DOHH2 (cell line): ENCODE data around the gene SOX10.

Source experiments
- H3F3A ChIP-seq: fragments of 200-600 bp; sonication (generic), shearing (Covaris generic); 2 replicates; pipeline ENCODE4 v1.6.0; 2016; ENCODE audit warnings: antibody characterized with exemption, mild to moderate bottlenecking; ENCODE audit not compliant: control insufficient read depth, insufficient read depth
- H3K27ac ChIP-seq: fragments of 200-600 bp; sonication (generic); 2 replicates; pipeline ENCODE4 v1.5.1; 2014; ENCODE audit warnings: low read depth, mild to moderate bottlenecking, low read length, moderate library complexity
- H3K27me3 ChIP-seq: fragments of 200-600 bp; sonication (generic); 2 replicates; pipeline ENCODE4 v1.6.1; 2014; ENCODE audit warnings: mild to moderate bottlenecking, low read length, mixed read lengths; ENCODE audit not compliant: control insufficient read depth
- H3K36me3 ChIP-seq: fragments of 200-600 bp; sonication (generic); 2 replicates; pipeline ENCODE4 v1.6.1; 2014; ENCODE audit warnings: mild to moderate bottlenecking, low read length, moderate library complexity, mixed read lengths; ENCODE audit not compliant: control insufficient read depth
- H3K4me1 ChIP-seq: fragments of 200-600 bp; sonication (generic); 2 replicates; pipeline ENCODE4 v1.6.1; 2014; ENCODE audit warnings: mild to moderate bottlenecking, low read length, mixed read lengths; ENCODE audit not compliant: control insufficient read depth
- H3K4me2 ChIP-seq: fragments of 200-600 bp; sonication (generic); 2 replicates; pipeline ENCODE4 v1.6.0; 2014; ENCODE audit warnings: mild to moderate bottlenecking, low read length, moderate library complexity
- H3K4me3 ChIP-seq: fragments of 200-600 bp; sonication (generic); 2 replicates; pipeline ENCODE4 v1.5.1; 2014; ENCODE audit warnings: mild to moderate bottlenecking, low read length, mixed read lengths
- H3K79me2 ChIP-seq: fragments of 200-600 bp; sonication (generic); 2 replicates; pipeline ENCODE4 v1.6.1; 2014; ENCODE audit warnings: mild to moderate bottlenecking, low read length, mixed read lengths; ENCODE audit not compliant: control insufficient read depth
- H3K9me2 ChIP-seq: fragments of 200-600 bp; sonication (generic); replicated peaks from 2 replicates; pipeline ENCODE4 v1.6.1; 2014; ENCODE audit warnings: mild to moderate bottlenecking, low read length, mixed read lengths; ENCODE audit not compliant: control insufficient read depth
- H3K9me3 ChIP-seq: fragments of 200-600 bp; sonication (generic); 2 replicates; pipeline ENCODE4 v1.6.1; 2014; ENCODE audit warnings: antibody characterized with exemption, low read length, mixed read lengths; ENCODE audit not compliant: control insufficient read depth, insufficient read depth
- H4K20me1 ChIP-seq: fragments of 200-600 bp; sonication (generic); 2 replicates; pipeline ENCODE4 v1.6.0; 2014; ENCODE audit warnings: low read depth, mild to moderate bottlenecking, antibody characterized with exemption, low read length, moderate library complexity; ENCODE audit not compliant: control insufficient read depth, insufficient read depth
- EZH2phosphoT487 ChIP-seq: fragments of 200-600 bp; sonication (generic); IDR thresholded peaks from 2 replicates; pipeline ENCODE4 v1.6.1; 2017; ENCODE audit warnings: borderline replicate concordance, mild to moderate bottlenecking, antibody characterized with exemption, low read length, moderate library complexity, mixed read lengths
- TF ChIP-seq, protein P1 (sequence below): fragments of 200-600 bp; sonication (generic); IDR thresholded peaks from one replicate; pipeline ENCODE4 v1.5.1; 2014; ENCODE audit warnings: antibody characterized with exemption, mild to moderate bottlenecking, low read depth, low read length; ENCODE audit not compliant: poor library complexity, severe bottlenecking

SOX10 gene

DNA sequence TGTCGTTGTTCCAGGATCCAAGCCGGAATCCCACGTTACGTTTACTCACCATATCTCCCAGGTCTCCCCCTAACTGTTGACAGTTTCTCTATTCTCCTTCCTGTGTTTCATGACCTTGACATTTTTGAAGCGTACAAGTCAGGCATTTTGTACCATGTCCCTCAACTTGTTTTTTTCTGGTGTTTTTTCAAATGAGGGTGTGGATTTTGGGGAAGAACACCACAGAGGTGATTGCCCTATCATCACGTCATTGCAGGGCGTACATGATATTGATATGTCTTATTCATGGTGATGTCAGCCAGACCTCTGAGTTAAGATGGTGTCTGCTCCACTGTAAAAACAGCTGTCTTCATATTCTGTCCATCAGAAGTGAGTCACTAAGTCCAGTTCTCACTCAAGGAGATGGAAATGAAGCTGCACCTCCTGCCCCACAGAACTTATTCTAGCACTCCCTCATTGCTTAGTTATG lies 28.3 kb upstream of the SOX10 start:
- H3F3A ChIP-seq = no peaks in the 10 kb centered on the region
- no peak overlapping the region for H3K4me3 ChIP-seq
- peaks cover 8% of the 10 kb centered on the region for H3K27me3 ChIP-seq
- H3K27ac ChIP-seq = no peak overlapping the region
- H3K4me2 ChIP-seq = no peak overlapping the region
- H3K9me3 ChIP-seq = no peaks in the 10 kb centered on the region
- H3K79me2 ChIP-seq = no peaks in the 10 kb centered on the region
- no peaks in the 10 kb centered on the region for H3K9me2 ChIP-seq
- no peak for TF ChIP-seq EZH2phosphoT487
- TF ChIP-seq, protein P1, sequence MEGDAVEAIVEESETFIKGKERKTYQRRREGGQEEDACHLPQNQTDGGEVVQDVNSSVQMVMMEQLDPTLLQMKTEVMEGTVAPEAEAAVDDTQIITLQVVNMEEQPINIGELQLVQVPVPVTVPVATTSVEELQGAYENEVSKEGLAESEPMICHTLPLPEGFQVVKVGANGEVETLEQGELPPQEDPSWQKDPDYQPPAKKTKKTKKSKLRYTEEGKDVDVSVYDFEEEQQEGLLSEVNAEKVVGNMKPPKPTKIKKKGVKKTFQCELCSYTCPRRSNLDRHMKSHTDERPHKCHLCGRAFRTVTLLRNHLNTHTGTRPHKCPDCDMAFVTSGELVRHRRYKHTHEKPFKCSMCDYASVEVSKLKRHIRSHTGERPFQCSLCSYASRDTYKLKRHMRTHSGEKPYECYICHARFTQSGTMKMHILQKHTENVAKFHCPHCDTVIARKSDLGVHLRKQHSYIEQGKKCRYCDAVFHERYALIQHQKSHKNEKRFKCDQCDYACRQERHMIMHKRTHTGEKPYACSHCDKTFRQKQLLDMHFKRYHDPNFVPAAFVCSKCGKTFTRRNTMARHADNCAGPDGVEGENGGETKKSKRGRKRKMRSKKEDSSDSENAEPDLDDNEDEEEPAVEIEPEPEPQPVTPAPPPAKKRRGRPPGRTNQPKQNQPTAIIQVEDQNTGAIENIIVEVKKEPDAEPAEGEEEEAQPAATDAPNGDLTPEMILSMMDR = no peak
- H3K4me1 ChIP-seq = no peaks in the 10 kb centered on the region
- H4K20me1 ChIP-seq = no peaks in the 10 kb centered on the region
- H3K36me3 ChIP-seq = no peaks in the 10 kb centered on the region

DNA sequence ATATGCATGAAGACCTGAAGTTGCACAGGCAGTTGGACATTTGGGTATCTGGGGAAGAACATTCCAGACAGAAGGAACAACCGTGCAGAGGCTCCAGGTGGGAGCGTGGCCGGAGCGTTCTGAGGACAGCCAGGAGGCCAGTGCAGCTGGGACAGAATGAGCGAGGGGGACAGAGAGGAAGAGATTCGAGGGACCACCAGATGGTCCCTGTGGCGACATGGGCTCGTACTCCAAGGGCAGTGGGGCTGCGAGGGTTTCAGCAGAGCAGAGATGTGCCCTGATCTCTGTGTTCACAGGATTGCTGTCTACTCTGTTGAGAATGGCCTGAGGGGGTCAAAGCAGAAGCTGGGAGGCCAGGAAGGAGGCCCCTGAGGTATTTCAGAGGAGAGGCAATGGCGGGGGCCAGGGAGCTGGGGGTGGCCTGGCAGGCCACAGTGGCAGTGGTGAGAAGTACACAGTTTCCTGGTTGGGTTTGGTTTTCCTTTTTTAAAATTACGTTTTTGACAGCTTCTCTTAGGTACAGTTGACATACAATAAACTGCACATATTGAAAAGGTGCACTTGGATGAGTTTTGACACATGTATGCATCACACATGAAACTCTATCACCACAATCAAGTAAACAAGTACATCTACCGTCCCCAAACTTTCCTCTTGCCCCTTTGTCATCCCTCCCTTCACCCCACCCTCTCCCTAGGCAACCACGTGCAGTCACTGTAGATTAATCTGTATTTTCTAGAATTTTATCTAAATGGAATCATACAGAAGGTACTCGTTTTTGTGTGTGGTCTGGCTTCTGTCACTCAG lies 24.8 kb upstream of the SOX10 start:
- TF ChIP-seq, protein P1 = no peak
- no peak for TF ChIP-seq EZH2phosphoT487
- Histone ChIP-seq H3K27ac (no peak overlapping the region), H3K4me2 (no peak overlapping the region)

DNA sequence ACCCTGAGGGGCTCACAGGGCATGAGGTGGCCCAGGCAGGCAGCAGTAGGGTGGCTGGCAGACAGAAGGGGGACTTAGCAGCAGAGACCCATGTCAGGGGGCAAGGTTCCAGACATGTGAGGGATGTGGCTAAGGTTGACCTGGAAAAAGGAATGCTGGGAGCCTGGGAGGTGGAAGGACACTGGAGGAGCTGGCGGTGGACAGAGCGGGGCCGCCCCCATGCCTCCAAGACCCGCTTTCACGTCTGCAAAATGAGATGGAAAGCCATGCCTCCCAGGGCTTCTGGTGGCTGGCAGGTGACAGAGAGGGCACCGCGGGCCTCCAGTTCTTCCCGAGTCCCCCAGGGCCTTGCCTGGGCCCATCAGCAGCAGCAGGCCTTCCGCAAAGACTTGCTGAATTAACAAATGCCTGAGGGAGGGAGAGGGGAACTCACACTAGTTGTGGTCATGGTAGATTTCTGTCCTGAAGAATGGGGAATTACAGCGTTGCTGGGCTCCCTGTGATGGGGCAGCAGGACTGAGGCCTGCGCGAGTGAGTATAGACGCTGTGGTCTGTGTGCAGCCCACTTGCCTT lies 23.1 kb upstream of the SOX10 start:
- Histone ChIP-seq H3K9me2 (no peaks in the 10 kb centered on the region), H3K27ac (no peak overlapping the region), H3K36me3 (no peaks in the 10 kb centered on the region), H3K4me1 (no peaks in the 10 kb centered on the region), H3K79me2 (no peaks in the 10 kb centered on the region), H3K4me3 (no peak overlapping the region), H3K27me3 (peaks cover 4% of the 10 kb centered on the region), H3K9me3 (no peaks in the 10 kb centered on the region), H3K4me2 (no peak overlapping the region), H3F3A (no peaks in the 10 kb centered on the region), H4K20me1 (no peaks in the 10 kb centered on the region)
- TF ChIP-seq, protein P1 = no peak
- TF ChIP-seq EZH2phosphoT487 = no peak

More for the DNA sequence above, 24.8 kb upstream of the SOX10 start:
- H3F3A ChIP-seq = no peaks in the 10 kb centered on the region
- H3K4me3 ChIP-seq = no peak overlapping the region
- H3K79me2 ChIP-seq = no peaks in the 10 kb centered on the region
- H3K27me3 ChIP-seq = peaks cover 8% of the 10 kb centered on the region
- H3K9me2 ChIP-seq = no peaks in the 10 kb centered on the region
- H3K4me1 ChIP-seq = no peaks in the 10 kb centered on the region
- no peaks in the 10 kb centered on the region for H3K9me3 ChIP-seq
- no peaks in the 10 kb centered on the region for H3K36me3 ChIP-seq
- no peaks in the 10 kb centered on the region for H4K20me1 ChIP-seq
